Measurements from ENCODE around the gene GPR137. TPM values are rescaled to one million over a fixed set of nuclear protein-coding genes. Genes with fewer than 3 reads are reported as not detected.

Gene GPR137, protein sequence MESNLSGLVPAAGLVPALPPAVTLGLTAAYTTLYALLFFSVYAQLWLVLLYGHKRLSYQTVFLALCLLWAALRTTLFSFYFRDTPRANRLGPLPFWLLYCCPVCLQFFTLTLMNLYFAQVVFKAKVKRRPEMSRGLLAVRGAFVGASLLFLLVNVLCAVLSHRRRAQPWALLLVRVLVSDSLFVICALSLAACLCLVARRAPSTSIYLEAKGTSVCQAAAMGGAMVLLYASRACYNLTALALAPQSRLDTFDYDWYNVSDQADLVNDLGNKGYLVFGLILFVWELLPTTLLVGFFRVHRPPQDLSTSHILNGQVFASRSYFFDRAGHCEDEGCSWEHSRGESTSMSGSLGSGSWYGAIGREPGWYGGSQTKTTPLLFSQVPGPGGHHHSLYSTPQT
- total RNA-seq = 6.5 and 17.1 TPM in 2 replicates

GRCh38 chr11:64284962-64285884, at the start of gene GPR137:
Gene GPR137 (plus strand): TSS chr11:64285848. CDS start chr11:64286525, 677 bp downstream.

GRCh38 chr11:64240435-64241240, 45.0 kb upstream of the GPR137 start, which contains the start of gene FKBP2:
Gene FKBP2 (plus strand): TSS chr11:64241095. CDS start chr11:64242388, 1,293 bp downstream.

GRCh38 chr11:64246871-64247728, 38.5 kb upstream of the GPR137 start, which contains the start of gene PPP1R14B:
Gene PPP1R14B (minus strand): TSS chr11:64246943. CDS start chr11:64246673, 270 bp downstream.

GRCh38 chr11:64251016-64251752, 34.5 kb upstream of the GPR137 start, which contains the start of gene PLCB3:
Gene PLCB3 (plus strand): TSS chr11:64251530. CDS start chr11:64251650, 120 bp downstream.

GRCh38 chr11:64284048-64284961, 1.3 kb upstream of the GPR137 start, which contains the start of gene BAD:
Gene BAD (minus strand): TSS chr11:64284665. CDS start chr11:64284368, 297 bp downstream.

DNA sequence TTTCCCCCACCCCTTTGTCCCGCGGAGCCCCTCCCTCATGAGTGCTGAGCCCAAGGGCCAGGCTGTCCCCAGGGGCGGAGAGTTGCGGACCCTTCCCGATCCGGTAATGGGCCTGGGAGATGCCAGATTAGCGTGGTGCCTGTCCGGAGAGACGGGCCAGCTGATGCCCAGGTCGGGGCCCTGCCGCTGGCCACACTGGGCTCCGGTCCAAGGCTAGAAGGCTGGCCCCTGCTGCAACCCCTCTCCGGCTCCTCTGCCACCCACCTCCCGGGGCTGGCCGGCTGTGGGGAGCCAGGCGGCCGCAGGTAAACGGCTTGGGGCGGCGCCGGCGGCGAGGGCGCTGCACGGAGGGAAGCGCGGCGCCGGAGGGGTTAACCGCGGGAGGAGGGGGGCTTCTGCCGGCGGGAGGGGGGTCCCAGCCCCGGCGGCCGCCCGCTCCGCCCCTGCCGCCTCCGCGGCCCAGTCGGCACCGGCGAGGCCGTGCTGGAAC, 5.7 kb downstream of the GPR137 start, which contains the start of gene KCNK4:
KCNK4 (plus strand) TSS at position 41 of the 490 bp plus-strand sequence. CDS start 1,717 bp downstream, outside the sequence.

GRCh38 chr11:64299847-64300648, 14.4 kb downstream of the GPR137 start, which contains the start of gene CATSPERZ:
Gene CATSPERZ (plus strand): TSS chr11:64300358. CDS start chr11:64300411, 53 bp downstream.

GRCh38 chr11:64305075-64305690, 19.5 kb downstream of the GPR137 start, which contains the start of gene ESRRA:
Gene ESRRA (plus strand): TSS chr11:64305524. CDS start chr11:64307180, 1,656 bp downstream.

DNA sequence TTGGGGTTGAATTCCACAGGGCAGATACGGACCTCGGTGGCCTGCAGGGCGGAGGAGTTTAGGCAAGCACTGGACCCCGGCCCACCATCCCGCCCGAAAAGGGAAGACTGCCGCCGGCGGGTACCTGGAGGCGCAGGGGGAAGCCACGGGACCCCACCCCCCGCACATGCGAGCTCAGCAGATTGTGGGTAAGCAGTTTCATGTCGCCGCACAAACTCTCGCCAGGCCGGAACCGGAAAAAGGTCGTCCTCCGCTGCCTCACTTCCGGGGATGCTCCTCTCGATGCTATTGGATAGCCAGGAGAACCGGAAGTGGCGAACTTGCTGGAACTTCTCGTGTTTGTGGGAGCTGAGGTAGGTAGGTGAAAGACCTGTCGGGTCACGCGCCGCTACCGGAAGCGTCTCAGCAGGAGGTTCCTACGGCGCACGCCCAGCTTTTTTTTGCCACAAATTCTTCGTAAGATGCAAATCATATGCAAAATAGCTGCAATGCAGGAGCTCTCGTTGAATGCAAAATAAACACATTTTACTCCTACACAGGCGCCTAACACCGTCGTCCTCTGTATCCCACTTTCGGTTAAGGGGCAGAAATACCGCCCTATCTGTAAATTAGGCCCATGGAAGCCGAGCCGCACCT, 31.8 kb downstream of the GPR137 start, which contains the start of gene TRMT112:
TRMT112 (minus strand) TSS at position 235 of the 636 bp plus-strand sequence; CDS start at position 202, 33 bp downstream.

GRCh38 chr11:64317961-64318765, 32.5 kb downstream of the GPR137 start, which contains the start of gene PRDX5:
Gene PRDX5 (plus strand): TSS chr11:64318121. CDS start chr11:64318216, 95 bp downstream.

Other genes starting within 250 kb of the GPR137 start
- not detected in 2 replicates for gene FLRT1, start 249.9 kb upstream of the GPR137 start, total RNA-seq
- 18.3 and 34.4 TPM in 2 replicates for gene MACROD1, start 119.7 kb upstream of the GPR137 start, total RNA-seq
- 135 and 189 TPM in 2 replicates for gene STIP1, start 99.7 kb upstream of the GPR137 start, total RNA-seq
- 2.8 and 6.4 TPM in 2 replicates for gene FERMT3, start 79.1 kb upstream of the GPR137 start, total RNA-seq
- gene TRPT1, start 59.7 kb upstream of the GPR137 start, total RNA-seq = 18.3 and 24.8 TPM in 2 replicates
- gene NUDT22, start 59.6 kb upstream of the GPR137 start, total RNA-seq = 26.7 and 30.4 TPM in 2 replicates
- 9.9 and 12.9 TPM in 2 replicates for gene DNAJC4, start 55.3 kb upstream of the GPR137 start, total RNA-seq
- gene VEGFB, start 51.3 kb upstream of the GPR137 start, total RNA-seq = 18.5 and 20.9 TPM in 2 replicates
- gene FKBP2, start 44.8 kb upstream of the GPR137 start, total RNA-seq = 53.8 and 53.9 TPM in 2 replicates
- gene PPP1R14B, start 38.9 kb upstream of the GPR137 start, total RNA-seq = 207 and 216 TPM in 2 replicates
- gene PLCB3, start 34.3 kb upstream of the GPR137 start, total RNA-seq = 31.7 and 45.7 TPM in 2 replicates
- gene BAD, start 1.2 kb upstream of the GPR137 start, total RNA-seq = 39.1 and 60.1 TPM in 2 replicates
- gene KCNK4, start 5.5 kb downstream of the GPR137 start, total RNA-seq = 0.25 TPM in 1 of 2 replicates, not detected in the other
- 0.49 TPM in 1 of 2 replicates, not detected in the other for gene CATSPERZ, start 14.5 kb downstream of the GPR137 start, total RNA-seq
- gene ESRRA, start 19.7 kb downstream of the GPR137 start, total RNA-seq = 35.3 and 42.1 TPM in 2 replicates
- gene TRMT112, start 31.7 kb downstream of the GPR137 start, total RNA-seq = 174 and 263 TPM in 2 replicates
- gene PRDX5, start 32.3 kb downstream of the GPR137 start, total RNA-seq = 172 and 230 TPM in 2 replicates
- gene CCDC88B, start 54.4 kb downstream of the GPR137 start, total RNA-seq = 1.1 and 2.4 TPM in 2 replicates
- 27.2 and 44.3 TPM in 2 replicates for gene RPS6KA4, start 73.3 kb downstream of the GPR137 start, total RNA-seq

Data from bladder microvascular endothelial cell (primary cell).